Testis (tissue), 2 donors: ENCODE data around the gene GART.

Experiments used
- CTCF ChIP-seq, 3 experiments: fragments of 450-650 bp in 2 of 3; fragments of 200-600 bp in 1 of 3; sonication (generic) in 1 of 3; IDR thresholded peaks; one replicate each; pipeline ENCODE4 v1.5.1; 2016 to 2019; ENCODE audit warnings: antibody characterized with exemption in 3 of 3, mild to moderate bottlenecking in 2 of 3, moderate library complexity in 1 of 3
- POLR2A ChIP-seq: fragments of 450-650 bp; IDR thresholded peaks from one replicate; pipeline ENCODE4 v1.6.1; 2017; ENCODE audit warnings: antibody characterized with exemption, mild to moderate bottlenecking, moderate library complexity

- TF ChIP-seq CTCF (IDR thresholded peaks at IDR 0.05) (no peak), POLR2A (no peak)
These were observed 48.2 kb downstream of the GART start for GRCh38 chr21:33493756-33494155.
